ENCODE results near the gene SEMA3B.
"Not testable (repeated sequence)": the region's sequence is repeated elsewhere in the genome, so short reads cannot be mapped to it uniquely, and the experiment has no call there.

Gene SEMA3B

GRCh38 chr3:50258029-50258680 is 10.8 kb upstream of the SEMA3B start:
- no peak for DNase-seq (ENCODE audit: low read depth in 1 of 2, low spot score in 1 of 2)

GRCh38 chr3:50258979-50259378 is 10.0 kb upstream of the SEMA3B start:
- no peak for DNase-seq (ENCODE audit: low read depth in 1 of 2, low spot score in 1 of 2)

GRCh38 chr3:50259432-50260026 is 9.4 kb upstream of the SEMA3B start:
- DNase-seq (ENCODE audit: low read depth in 1 of 2, low spot score in 1 of 2), result no peak

GRCh38 chr3:50260027-50260941 is 8.7 kb upstream of the SEMA3B start:
- DNase-seq (ENCODE audit: low read depth in 1 of 2, low spot score in 1 of 2), result peak; percentile 61 to 80

- no peak for DNase-seq (ENCODE audit: low read depth in 1 of 2, low spot score in 1 of 2)
Observed at GRCh38 chr3:50260942-50261441, 8.0 kb upstream of the SEMA3B start.

- DNase-seq (ENCODE audit: low read depth in 1 of 2, low spot score in 1 of 2), result no peak
Observed at GRCh38 chr3:50261505-50261904, 7.4 kb upstream of the SEMA3B start.

GRCh38 chr3:50262200-50262599 is 6.7 kb upstream of the SEMA3B start:
- DNase-seq (ENCODE audit: low read depth in 1 of 2, low spot score in 1 of 2), result not testable (repeated sequence)

- DNase-seq (ENCODE audit: low read depth in 1 of 2, low spot score in 1 of 2), result no peak
Observed at GRCh38 chr3:50262778-50263177, 6.2 kb upstream of the SEMA3B start.

- DNase-seq (ENCODE audit: low read depth in 1 of 2, low spot score in 1 of 2), result no peak
Observed at GRCh38 chr3:50263478-50264382, 5.2 kb upstream of the SEMA3B start.

- DNase-seq (ENCODE audit: low read depth in 1 of 2, low spot score in 1 of 2), result no peak
Observed at GRCh38 chr3:50264383-50264963, 4.5 kb upstream of the SEMA3B start.

GRCh38 chr3:50264964-50265485 is 3.9 kb upstream of the SEMA3B start:
- DNase-seq (ENCODE audit: low read depth in 1 of 2, low spot score in 1 of 2), result no peak

GRCh38 chr3:50265571-50265970 is 3.4 kb upstream of the SEMA3B start:
- DNase-seq (ENCODE audit: low read depth in 1 of 2, low spot score in 1 of 2), result no peak

- DNase-seq (ENCODE audit: low read depth in 1 of 2, low spot score in 1 of 2), result no peak
Observed at GRCh38 chr3:50266017-50266416, 2.9 kb upstream of the SEMA3B start.

- no peak for DNase-seq (ENCODE audit: low read depth in 1 of 2, low spot score in 1 of 2)
Observed at GRCh38 chr3:50266836-50267235, 2.1 kb upstream of the SEMA3B start.

- DNase-seq (ENCODE audit: low read depth in 1 of 2, low spot score in 1 of 2), result no peak
Observed at GRCh38 chr3:50267280-50267913, 1.6 kb upstream of the SEMA3B start.

GRCh38 chr3:50268276-50268675 is 671 bp upstream of the SEMA3B start:
- DNase-seq (ENCODE audit: low read depth in 1 of 2, low spot score in 1 of 2), result no peak

- DNase-seq (ENCODE audit: low read depth in 1 of 2, low spot score in 1 of 2), result no peak
Observed at GRCh38 chr3:50269460-50269859, 513 bp downstream of the SEMA3B start.

- DNase-seq (ENCODE audit: low read depth in 1 of 2, low spot score in 1 of 2), result no peak
Observed at GRCh38 chr3:50269977-50270413, 1.0 kb downstream of the SEMA3B start.

- no peak for DNase-seq (ENCODE audit: low read depth in 1 of 2, low spot score in 1 of 2)
Observed at GRCh38 chr3:50270422-50271224, 1.7 kb downstream of the SEMA3B start.

Data from stimulated activated CD4-positive, alpha-beta T cell treated with anti-CD3 and anti-CD28 coated beads, Interleukin-15, amount 100 ng/mL, for 1 hour (primary cell).